Right cardiac atrium (tissue), 5 donors: ENCODE measurements around the gene VPS11. TPM values are rescaled to one million over a fixed set of nuclear protein-coding genes. Genes with fewer than 3 reads are reported as not detected.
"Not testable (repeated sequence)": the region's sequence is repeated elsewhere in the genome, so short reads cannot be mapped to it uniquely, and the experiment has no call there.

Experiments
- ATAC-seq, 2 donors: fragments of 200-7000 bp; cut with Tn5 transposase; one replicate each; pipeline versions ENCODE4 v1.8.0 to v1.9.1; 2020; ENCODE audit warnings: moderate library complexity in 2 of 2, mild to moderate bottlenecking in 1 of 2
- DNase-seq, 3 donors: peaks; one replicate each; pipeline ENCODE4 v3.0.0-alpha.2; 2020
- H3K27ac ChIP-seq: one replicate; pipeline ENCODE4 v1.5.1; 2013; ENCODE audit warnings: mild to moderate bottlenecking, low read length, control low read depth, moderate library complexity
- H3K27me3 ChIP-seq: one replicate; pipeline ENCODE4 v1.6.1; 2013; ENCODE audit not compliant: control insufficient read depth, insufficient read depth
- H3K4me1 ChIP-seq: one replicate; pipeline ENCODE4 v1.6.1; 2013; ENCODE audit warnings: low read length; ENCODE audit not compliant: control insufficient read depth, insufficient read depth
- H3K4me3 ChIP-seq: one replicate; pipeline ENCODE4 v1.5.1; 2013; ENCODE audit warnings: low read length, control low read depth
- H3K9me3 ChIP-seq: one replicate; pipeline ENCODE4 v1.6.1; 2013; ENCODE audit warnings: low read length; ENCODE audit not compliant: control insufficient read depth
- whole genome bisulfite sequencing: extraction: QIAGEN DNeasy Blood & Tissue Kit; methylation state at CpG from one replicate; pipeline ENCODE4 v1.1.7; 2013; 5-methylcytosine and 5-hydroxymethylcytosine counted together
- intact Hi-C, 4 donors: fragments of 100-400 bp; cut with DNase I; formaldehyde crosslinking; loops; one replicate each; pipeline versions ENCODE4 v1.11.0 to v1.14.0; 2022 to 2023
- polyA plus RNA-seq: library from polyadenylated mRNA; stranded (reverse); fragments of 200-250 nt; gene quantifications from one replicate; pipeline ENCODE4 v1.2.3, GENCODE V29; 2013
- total RNA-seq, 4 donors: library from RNA; stranded (reverse); fragmentation: NEBNext Ultra II Directional; extraction: Animal tissue kit (Norgen Biotek cat#: 25700); gene quantifications; one replicate each; pipeline ENCODE4 v1.2.1, GENCODE V29; 2021
- donor health status: healthy with polysubstance abuse.
- donor health status: DM: no; HTN: yes; CAD: no.
- donor health status: DM: no; HTN: no; CAD: no.
- donor health status: DM: no; HTN: yes; CAD: no; lungs with severe emphysema.
- donor health status: DM: yes; HTN: yes; CAD: no.

Gene VPS11
- total and polyA plus RNA-seq, 5 donors = 20.4 to 23.7 (median 21.9) TPM

DNA sequence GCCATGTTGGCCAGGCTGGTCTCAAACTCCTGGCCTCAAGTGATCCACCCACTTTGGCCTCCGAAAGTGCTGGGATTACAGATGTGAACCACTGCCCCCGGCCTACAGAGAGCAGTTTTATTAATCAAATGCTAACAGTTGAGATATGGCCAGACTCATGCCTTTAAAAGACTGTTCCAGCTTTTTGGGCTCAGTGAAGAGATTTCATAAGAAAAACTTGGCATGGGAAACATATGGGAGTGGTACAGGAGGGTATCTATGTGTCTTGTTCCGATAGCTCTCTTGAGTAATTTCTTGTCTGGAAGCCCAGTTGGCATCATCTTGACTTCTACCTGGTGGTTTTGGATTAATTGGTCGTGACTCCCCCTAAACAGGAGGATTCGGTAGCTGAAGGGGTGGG, 28.7 kb upstream of the VPS11 start:
- ATAC-seq (no peak), DNase-seq (no peak)
- H3K4me1 ChIP-seq = no peaks in the 10 kb centered on the region
- H3K4me3 ChIP-seq = no peak overlapping the region
- no peaks in the 10 kb centered on the region for H3K27me3 ChIP-seq
- 86% methylated on average over 5 of the region's 5 CpGs for whole genome bisulfite sequencing
- H3K27ac ChIP-seq = no peak overlapping the region
- H3K9me3 ChIP-seq = no peaks in the 10 kb centered on the region
- intact Hi-C loops = no loop called here

DNA sequence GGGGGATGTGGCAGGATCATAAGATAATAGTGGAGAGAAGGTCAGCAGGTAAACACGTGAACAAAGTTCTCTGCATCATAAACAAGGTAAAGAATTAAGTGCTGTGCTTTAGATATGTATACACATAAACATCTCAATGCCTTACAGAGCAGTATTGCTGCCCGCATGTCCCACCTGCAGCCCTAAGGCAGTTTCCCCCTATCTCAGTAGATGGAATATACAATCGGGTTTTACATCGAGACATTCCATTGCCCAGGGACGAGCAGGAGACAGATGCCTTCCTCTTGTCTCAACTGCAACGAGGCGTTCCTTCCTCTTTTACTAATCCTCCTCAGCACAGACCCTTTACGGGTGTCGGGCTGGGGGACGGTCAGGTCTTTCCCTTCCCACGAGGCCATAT, 28.1 kb upstream of the VPS11 start:
- H3K27me3 ChIP-seq, H3K9me3 ChIP-seq, ATAC-seq, H3K4me1 ChIP-seq, intact Hi-C loops, DNase-seq, H3K4me3 ChIP-seq, H3K27ac ChIP-seq: not testable (repeated sequence)
- WGBS = 31% methylated on average over 11 of the region's 11 CpGs

DNA sequence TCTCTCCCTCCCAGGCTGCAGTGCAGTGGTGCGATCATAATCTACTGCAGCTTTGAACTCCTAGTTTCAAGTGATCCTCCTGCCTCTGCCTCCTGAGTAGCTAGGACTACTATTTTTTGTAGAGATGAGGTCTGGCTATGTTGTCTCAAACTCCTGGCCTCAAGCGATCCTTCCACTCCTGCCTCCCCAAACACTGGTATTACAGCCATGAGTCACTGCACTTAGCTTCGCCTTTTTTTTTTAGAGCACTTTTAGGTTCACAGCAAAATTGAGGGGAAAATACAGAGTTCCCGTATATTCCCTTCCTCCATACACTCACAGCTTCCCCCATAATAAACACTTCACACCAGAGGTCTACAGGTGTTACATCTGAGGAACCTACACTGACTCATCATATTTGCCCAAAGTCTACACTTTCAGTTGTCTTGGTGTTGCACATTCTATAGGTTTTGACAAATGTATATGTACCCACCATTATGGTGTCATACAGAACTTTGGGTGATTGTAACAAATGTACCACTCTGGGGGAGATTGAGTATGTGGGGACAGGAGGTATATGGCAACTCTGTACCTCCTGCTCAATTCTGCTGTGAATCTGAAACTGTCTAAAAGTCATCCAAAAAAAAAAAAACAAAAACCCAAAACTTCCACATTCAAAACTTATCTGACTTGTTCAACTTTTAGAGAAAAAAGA, 25.6 kb upstream of the VPS11 start:
- H3K27ac ChIP-seq = no peak overlapping the region
- ATAC-seq (no peak), DNase-seq (no peak)
- no peaks in the 10 kb centered on the region for H3K9me3 ChIP-seq
- intact Hi-C loops = no loop called here
- no peaks in the 10 kb centered on the region for H3K4me1 ChIP-seq
- 91% methylated on average over 4 of the region's 4 CpGs for WGBS
- H3K4me3 ChIP-seq = no peak overlapping the region
- H3K27me3 ChIP-seq = no peaks in the 10 kb centered on the region

DNA sequence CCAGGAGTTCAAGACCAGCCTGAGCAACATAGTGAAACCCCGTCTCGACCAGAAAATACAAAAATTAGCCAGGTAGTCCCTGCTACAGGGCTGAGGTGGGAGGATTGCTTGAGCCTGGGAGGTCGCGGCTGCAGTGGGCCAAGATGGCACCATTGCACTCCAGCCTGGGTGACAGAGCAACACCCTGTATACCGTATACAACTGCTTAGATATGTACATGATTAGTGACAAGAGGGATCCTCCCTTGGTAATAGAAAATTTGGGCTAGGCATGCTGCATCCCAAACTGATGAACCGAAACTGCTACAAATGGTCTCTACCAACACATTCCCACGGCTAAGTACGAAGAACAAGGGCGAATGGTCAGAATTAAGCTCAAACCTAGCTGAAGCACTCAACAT, 24.7 kb upstream of the VPS11 start:
- no peaks in the 10 kb centered on the region for H3K9me3 ChIP-seq
- no peak for DNase-seq
- 86% methylated on average over 9 of the region's 9 CpGs for WGBS
- no peaks in the 10 kb centered on the region for H3K4me1 ChIP-seq
- H3K4me3 ChIP-seq = no peak overlapping the region
- no peak for ATAC-seq
- intact Hi-C loops = no loop called here
- H3K27ac ChIP-seq = no peak overlapping the region
- no peaks in the 10 kb centered on the region for H3K27me3 ChIP-seq

DNA sequence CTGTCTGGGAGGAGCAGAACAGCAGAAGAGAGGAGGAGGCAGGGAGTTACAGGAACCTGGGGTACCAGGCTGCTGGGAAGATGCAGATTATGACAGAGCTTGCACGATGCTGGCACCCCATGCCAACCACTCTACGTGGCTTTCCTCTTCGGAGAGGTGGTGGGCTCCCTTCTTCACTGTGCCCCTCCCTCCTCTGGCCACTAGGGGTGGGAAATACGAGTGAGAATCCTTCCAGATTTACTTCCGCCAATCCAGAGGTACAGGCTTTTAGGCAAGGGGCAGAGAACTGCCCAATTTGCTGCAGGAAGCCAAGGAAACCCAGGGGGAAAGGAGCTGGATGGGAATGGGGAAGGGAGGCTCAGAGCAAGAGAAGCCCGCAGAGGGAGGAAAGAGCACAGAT, 22.9 kb upstream of the VPS11 start:
- ATAC-seq = no peak

DNA sequence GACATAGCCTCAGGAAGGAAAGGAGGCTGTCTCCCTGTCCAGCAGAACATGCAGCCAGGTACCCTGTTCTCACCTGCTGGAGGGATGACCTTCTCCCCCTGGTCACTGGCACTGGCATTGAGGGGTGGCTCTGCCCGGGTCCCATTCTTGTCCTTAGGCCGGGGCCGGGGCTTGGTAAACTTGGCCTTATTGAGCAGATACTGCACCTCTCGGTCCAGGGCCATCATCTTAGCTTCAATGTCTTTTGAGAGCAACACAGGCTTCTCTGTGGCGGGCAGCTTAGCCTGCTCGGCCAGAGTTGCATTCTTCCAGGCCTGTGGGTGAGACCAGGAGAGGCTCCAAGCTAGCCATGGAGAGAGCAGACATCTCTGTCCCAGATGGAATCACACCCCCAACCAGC, 21.1 kb upstream of the VPS11 start:
- Histone ChIP-seq H3K27me3 (no peaks in the 10 kb centered on the region), H3K4me1 (no peaks in the 10 kb centered on the region), H3K9me3 (no peaks in the 10 kb centered on the region), H3K4me3 (no peak overlapping the region), H3K27ac (no peak overlapping the region)
- DNase-seq = no peak
- WGBS = 97% methylated on average over 6 of the region's 6 CpGs
- intact Hi-C loops = no loop called here
- no peak for ATAC-seq

More for the DNA sequence above, 22.9 kb upstream of the VPS11 start:
- DNase-seq = no peak
- Histone ChIP-seq H3K4me1 (no peaks in the 10 kb centered on the region), H3K9me3 (no peaks in the 10 kb centered on the region), H3K27ac (no peak overlapping the region), H3K4me3 (no peak overlapping the region), H3K27me3 (no peaks in the 10 kb centered on the region)
- intact Hi-C loops = no loop called here
- WGBS = 69% methylated on average over 6 of the region's 6 CpGs

DNA sequence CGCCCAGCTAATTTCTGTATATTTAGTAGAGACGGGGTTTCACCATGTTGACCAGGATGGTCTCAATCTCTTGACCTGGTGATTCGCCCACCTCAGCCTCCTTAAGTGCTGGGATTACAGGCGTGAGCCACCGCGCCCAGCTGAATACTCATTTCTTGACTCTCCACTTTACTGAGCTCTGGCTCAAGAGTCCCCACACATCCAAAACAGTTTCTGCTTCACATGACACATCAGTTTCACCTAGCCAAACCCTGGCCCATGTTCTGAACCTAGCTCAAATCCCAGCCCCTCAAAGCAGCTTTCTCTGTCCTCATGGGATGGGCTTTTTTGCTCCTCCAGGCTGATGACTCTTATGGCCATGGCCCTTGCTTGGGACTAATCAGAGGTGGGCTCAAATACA, 20.4 kb upstream of the VPS11 start:
- intact Hi-C loops = no loop called here
- Histone ChIP-seq H3K4me1 (no peaks in the 10 kb centered on the region), H3K27me3 (no peaks in the 10 kb centered on the region), H3K27ac (no peak overlapping the region), H3K9me3 (no peaks in the 10 kb centered on the region), H3K4me3 (no peak overlapping the region)
- 97% methylated on average over 6 of the region's 6 CpGs for WGBS
- ATAC-seq (no peak), DNase-seq (no peak)

DNA sequence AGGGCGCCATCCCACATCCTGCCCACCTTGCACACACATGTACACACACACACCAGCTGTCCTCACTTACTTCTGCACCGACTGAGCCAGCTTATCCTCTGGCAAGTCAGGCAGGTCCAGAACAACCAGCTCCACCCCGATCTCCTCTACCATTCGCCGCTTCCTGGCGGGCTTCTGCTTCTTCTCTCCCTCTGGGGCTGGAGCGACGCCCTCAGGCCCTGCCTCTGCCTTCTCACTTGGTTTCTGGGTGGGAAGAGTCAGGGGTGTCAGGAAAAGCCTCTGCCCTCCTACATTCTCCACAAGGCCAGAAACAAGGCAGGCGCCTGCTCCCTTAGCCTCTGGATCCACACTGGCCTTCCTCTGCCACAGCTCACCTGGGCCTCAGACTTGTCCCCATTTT, 19.0 kb upstream of the VPS11 start:
- H3K4me1 ChIP-seq = no peaks in the 10 kb centered on the region
- 94% methylated on average over 9 of the region's 9 CpGs for WGBS
- no peak overlapping the region for H3K4me3 ChIP-seq
- ATAC-seq (no peak), DNase-seq (no peak)
- no peaks in the 10 kb centered on the region for H3K9me3 ChIP-seq
- H3K27me3 ChIP-seq = no peaks in the 10 kb centered on the region
- H3K27ac ChIP-seq = no peak overlapping the region
- intact Hi-C loops = no loop called here

DNA sequence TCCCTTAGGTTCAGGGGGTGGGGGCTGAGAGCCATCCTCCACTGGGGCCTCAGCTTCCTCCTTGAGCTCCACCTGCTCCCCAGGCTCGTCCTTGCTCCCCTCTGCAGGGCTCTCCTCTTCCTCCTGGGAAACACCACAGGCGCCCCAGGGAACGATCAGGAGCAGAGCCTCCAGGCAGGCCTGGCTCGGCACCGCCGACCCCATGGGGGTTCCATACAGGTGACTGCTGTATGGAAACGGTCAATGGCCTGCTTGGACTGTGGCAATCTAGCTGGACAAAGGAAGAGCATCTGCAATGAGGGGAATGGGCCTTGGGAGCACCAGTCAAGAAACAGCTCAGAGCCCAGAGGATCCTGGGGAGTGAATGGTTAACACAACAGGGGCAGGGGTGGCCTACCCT, 18.5 kb upstream of the VPS11 start:
- H3K4me3 ChIP-seq = no peak overlapping the region

DNA sequence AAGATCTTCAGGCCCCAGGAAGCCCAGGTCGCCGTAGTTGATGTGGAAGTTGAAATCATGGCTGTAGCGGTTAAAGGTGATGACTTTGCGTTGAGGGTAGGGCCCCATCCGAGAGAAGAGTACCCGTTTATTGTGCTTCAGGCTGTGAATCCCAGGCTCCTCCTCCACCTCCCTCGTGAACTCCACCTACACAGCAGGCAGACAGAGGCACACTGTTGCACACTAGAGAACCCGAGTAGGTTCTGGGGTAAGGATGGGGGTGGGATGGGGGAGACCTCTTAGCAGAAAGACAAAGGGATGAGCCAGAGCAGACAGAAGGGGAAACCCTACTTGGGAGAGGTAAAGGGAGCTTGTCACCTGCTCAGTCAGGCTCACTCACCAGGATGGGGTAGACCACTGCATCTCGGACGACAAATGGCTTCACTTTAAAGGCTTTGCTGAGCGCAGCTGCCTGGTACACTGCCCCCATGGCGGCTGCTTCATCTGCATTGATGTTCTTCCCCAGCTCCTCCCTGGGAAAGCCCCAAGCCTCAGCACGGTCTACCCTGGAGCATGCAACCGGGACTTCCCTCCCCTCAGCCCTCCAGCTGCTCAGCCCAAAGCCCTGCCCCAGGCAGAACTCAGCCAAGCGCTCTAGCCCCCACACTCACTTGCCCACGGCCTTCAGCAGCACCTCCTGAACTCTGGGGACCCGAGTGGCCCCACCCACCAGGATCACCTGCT, 16.0 kb upstream of the VPS11 start:
- DNase-seq (no peak), ATAC-seq (no peak)
- WGBS = 87% methylated on average over 17 of the region's 17 CpGs
- H3K27me3 ChIP-seq = no peaks in the 10 kb centered on the region
- H3K9me3 ChIP-seq = no peaks in the 10 kb centered on the region
- H3K4me1 ChIP-seq = peaks cover 3% of the 10 kb centered on the region
- intact Hi-C loops = no loop called here
- no peak overlapping the region for H3K4me3 ChIP-seq
- no peak overlapping the region for H3K27ac ChIP-seq

More for the DNA sequence above, 18.5 kb upstream of the VPS11 start:
- ATAC-seq (no peak), DNase-seq (no peak)
- H3K27ac ChIP-seq = no peak overlapping the region
- intact Hi-C loops = no loop called here
- no peaks in the 10 kb centered on the region for H3K4me1 ChIP-seq
- H3K9me3 ChIP-seq = no peaks in the 10 kb centered on the region
- 91% methylated on average over 7 of the region's 7 CpGs for WGBS
- H3K27me3 ChIP-seq = no peaks in the 10 kb centered on the region

DNA sequence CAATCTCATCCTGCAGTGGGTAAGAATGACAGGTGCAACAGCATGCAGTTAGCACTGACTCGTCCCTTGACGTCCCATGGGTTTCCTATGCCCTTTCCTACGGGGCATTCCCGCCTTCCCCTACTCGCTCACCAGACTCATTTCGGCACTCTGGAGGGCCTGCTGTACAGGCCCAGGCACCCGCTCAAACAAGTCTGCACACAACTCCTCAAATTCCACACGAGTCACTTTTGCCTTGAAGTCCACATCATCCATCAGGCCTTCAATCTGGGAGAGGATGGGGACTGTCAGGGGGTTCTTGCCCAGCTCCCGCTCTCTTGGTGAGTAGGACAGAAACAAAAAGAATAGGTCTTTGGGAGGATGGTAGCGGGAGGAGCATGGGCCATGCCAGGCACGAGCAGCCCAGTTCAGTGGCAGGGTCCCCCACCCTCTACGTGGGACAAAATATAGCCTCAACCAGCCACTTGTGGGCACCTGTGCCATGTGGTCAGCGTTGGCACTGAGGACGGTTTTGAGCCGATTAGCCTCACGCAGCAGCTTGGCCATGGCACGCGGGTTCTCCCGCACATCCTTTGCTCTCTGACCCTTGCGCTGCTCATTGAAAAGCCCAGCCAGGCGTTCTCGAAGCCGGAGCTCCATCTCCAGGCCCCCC, 15.3 kb upstream of the VPS11 start:
- 94% methylated on average over 23 of the region's 23 CpGs for WGBS
- no peak overlapping the region for H3K27ac ChIP-seq
- no peaks in the 10 kb centered on the region for H3K9me3 ChIP-seq
- DNase-seq (no peak), ATAC-seq (no peak)
- peaks cover 3% of the 10 kb centered on the region for H3K4me1 ChIP-seq
- no peaks in the 10 kb centered on the region for H3K27me3 ChIP-seq
- intact Hi-C loops = no loop called here
- H3K4me3 ChIP-seq = no peak overlapping the region
